Rectal smooth muscle tissue (tissue), 1 donor: Measurements from ENCODE around the gene RPP21.

Experiments used
- H3K27ac ChIP-seq: one replicate; pipeline ENCODE4 v1.7.0; 2013; ENCODE audit warnings: low read depth, low read length, inconsistent platforms
- H3K27me3 ChIP-seq: one replicate; pipeline ENCODE4 v1.7.0; 2013; ENCODE audit warnings: low read length; ENCODE audit not compliant: control insufficient read depth, insufficient read depth
- H3K36me3 ChIP-seq: one replicate; pipeline ENCODE4 v1.7.0; 2013; ENCODE audit warnings: low read length; ENCODE audit not compliant: control insufficient read depth, insufficient read depth
- H3K4me1 ChIP-seq: one replicate; pipeline ENCODE4 v1.7.0; 2013; ENCODE audit warnings: low read length; ENCODE audit not compliant: control insufficient read depth, insufficient read depth
- H3K4me3 ChIP-seq: one replicate; pipeline ENCODE4 v1.7.0; 2013; ENCODE audit warnings: low read length
- H3K9ac ChIP-seq: one replicate; pipeline ENCODE4 v1.7.0; 2013; ENCODE audit warnings: low read length

RPP21 gene

DNA sequence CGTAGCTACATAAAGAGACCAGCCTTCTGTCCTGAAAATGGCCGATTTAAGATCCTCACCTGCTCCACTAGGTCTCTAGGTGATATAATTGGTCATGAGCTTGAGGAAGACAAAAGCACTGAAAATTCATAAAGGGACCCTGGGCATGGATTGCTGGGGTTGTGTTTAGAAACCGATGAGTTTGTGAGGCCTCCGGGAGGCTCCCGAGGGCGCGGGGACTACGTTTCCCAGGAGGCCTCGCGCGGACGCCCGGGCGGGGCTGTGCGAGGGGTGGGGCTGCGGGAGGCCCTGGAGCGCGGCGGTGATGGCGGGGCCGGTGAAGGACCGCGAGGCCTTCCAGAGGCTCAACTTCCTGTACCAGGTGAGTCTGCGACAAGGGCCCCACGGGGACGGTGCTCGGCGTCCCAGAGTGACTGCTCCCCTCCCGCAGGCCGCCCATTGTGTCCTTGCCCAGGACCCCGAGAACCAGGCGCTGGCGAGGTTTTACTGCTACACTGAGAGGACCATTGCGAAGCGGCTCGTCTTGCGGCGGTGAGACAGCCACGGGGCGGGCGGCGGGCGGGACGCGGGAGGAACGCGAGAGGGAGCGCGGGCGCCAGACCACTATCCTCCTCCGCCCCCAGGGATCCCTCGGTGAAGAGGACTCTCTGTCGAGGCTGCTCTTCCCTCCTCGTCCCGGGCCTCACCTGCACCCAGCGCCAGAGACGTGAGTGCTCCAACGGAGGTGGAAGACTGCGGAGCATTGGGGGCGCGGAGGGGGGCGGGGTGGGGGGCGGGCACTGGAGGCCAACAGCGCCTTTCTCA lies at the start of gene RPP21:
TSS of gene RPP21 (plus strand) at position 289 of the 804 bp plus-strand sequence. CDS start at position 305, 16 bp downstream.
- H3K27me3 ChIP-seq: no peaks in the 10 kb centered on the region
- peaks cover 11% of the 10 kb centered on the region for H3K36me3 ChIP-seq
- H3K27ac ChIP-seq: peak within 1 kb of the TSS; percentile 93
- H3K4me1 ChIP-seq: peaks cover 6% of the 10 kb centered on the region
- peak within 1 kb of the TSS; percentile 90 for H3K4me3 ChIP-seq
- peak within 1 kb of the TSS; percentile 92 for H3K9ac ChIP-seq

DNA sequence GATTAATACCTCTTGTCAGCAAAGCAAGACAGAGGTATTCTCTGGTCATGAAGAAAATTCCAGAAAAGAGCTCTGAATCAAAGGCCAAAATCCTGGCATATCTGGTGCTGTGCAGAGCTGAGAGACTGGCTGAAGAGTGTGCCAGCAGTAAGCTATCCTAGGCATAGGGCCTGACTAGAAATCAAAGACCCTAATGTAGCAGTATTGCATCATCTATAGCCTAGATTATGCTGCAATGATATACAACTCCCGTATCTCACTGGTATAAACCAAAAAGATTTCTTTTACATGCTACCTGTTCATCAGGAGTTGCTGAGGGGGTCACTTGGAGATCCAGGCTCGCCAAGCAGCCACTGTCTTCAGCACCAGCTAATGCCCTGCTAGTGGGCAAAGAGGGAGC lies 49.1 kb upstream of the RPP21 start:
- no peaks in the 10 kb centered on the region for H3K4me1 ChIP-seq
- H3K36me3 ChIP-seq: peaks cover 13% of the 10 kb centered on the region
- H3K27me3 ChIP-seq: no peaks in the 10 kb centered on the region
- H3K4me3 ChIP-seq: no peak overlapping the region
- H3K27ac ChIP-seq: no peak overlapping the region
- H3K9ac ChIP-seq: no peak overlapping the region

DNA sequence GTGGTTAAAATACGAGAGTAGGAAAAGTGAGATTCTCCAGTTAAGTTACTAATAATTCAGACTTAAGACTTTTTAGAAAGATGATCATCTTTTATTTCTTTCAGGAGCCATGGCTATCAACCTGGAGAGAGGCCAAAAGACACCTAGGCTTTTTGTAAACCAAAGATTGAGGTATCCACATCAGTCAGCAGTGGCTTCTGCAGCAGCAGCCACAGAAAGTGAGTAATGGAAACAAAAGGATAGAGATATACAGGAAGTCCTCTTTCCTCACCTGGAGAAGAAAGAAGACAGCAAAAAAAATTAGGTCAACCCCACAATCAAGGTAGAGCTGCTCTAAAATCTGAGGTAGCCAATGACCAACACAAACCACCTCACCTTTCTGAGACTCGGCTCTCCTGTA lies 41.0 kb upstream of the RPP21 start:
- Histone ChIP-seq H3K9ac (no peak overlapping the region), H3K27me3 (no peaks in the 10 kb centered on the region), H3K4me3 (no peak overlapping the region), H3K4me1 (no peaks in the 10 kb centered on the region), H3K27ac (no peak overlapping the region), H3K36me3 (peaks cover 3% of the 10 kb centered on the region)

DNA sequence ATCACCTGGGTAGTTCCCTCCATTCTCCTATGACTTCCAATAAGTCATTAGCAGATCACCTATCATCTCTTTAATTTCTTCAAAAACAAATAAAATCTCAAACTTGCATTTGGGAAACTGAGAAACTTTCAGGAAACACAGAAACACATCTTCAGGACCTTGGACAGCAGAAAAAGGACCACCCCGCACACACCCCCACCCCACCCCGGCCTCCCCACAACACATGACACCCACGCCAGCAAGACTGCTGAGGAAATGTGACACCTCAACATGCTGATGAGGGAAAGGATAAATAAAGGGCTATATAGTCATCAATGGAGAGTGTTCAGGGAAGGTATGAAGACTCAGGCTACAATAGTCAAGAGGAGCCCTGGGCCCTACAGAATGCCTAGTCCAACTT lies 33.9 kb upstream of the RPP21 start:
- Histone ChIP-seq H3K4me1 (no peaks in the 10 kb centered on the region), H3K4me3 (no peak overlapping the region), H3K9ac (no peak overlapping the region), H3K36me3 (peaks cover 3% of the 10 kb centered on the region), H3K27ac (no peak overlapping the region), H3K27me3 (no peaks in the 10 kb centered on the region)

DNA sequence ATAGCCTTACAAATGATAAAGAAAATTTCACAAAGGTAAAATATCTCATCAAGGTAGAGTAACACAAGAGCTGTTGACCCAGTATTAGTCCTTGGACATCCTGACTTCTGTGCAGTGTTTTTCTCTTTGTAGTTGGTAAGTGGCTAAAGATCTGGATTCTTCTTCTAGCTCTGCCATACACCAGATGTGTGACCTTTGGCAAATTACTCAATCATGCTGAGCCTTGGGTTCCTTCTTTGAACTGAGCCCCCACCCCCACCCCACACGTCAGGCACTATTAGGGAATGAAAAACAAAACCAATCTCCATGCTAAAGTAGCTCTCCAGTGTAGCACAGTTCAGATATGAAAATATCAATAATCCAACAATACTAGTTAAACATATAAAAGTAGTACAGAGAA lies 33.3 kb upstream of the RPP21 start:
- Histone ChIP-seq H3K4me1 (no peaks in the 10 kb centered on the region), H3K27ac (no peak overlapping the region), H3K36me3 (peaks cover 3% of the 10 kb centered on the region), H3K4me3 (no peak overlapping the region), H3K27me3 (no peaks in the 10 kb centered on the region), H3K9ac (no peak overlapping the region)

DNA sequence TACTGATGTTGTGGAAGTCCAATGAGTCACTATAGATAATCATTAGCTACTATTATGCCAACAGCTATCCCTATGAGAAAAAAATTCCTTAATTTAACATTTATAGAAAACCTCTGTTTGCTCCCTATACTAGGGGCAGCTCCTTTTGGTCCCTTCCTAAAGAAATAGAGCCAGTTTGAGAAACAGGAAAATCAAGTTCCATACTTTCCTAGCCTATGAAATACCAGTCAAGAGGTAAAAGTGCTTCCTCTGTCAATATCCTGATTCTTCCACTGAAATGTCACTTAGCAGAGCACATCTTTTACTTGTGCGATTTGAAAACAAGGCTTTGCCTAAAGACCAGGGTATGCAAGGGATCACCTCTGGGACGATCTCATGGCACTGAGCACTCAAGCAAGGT lies 32.7 kb upstream of the RPP21 start:
- H3K9ac ChIP-seq: no peak overlapping the region
- peaks cover 3% of the 10 kb centered on the region for H3K36me3 ChIP-seq
- H3K27ac ChIP-seq: no peak overlapping the region
- H3K4me3 ChIP-seq: no peak overlapping the region
- no peaks in the 10 kb centered on the region for H3K4me1 ChIP-seq
- no peaks in the 10 kb centered on the region for H3K27me3 ChIP-seq

DNA sequence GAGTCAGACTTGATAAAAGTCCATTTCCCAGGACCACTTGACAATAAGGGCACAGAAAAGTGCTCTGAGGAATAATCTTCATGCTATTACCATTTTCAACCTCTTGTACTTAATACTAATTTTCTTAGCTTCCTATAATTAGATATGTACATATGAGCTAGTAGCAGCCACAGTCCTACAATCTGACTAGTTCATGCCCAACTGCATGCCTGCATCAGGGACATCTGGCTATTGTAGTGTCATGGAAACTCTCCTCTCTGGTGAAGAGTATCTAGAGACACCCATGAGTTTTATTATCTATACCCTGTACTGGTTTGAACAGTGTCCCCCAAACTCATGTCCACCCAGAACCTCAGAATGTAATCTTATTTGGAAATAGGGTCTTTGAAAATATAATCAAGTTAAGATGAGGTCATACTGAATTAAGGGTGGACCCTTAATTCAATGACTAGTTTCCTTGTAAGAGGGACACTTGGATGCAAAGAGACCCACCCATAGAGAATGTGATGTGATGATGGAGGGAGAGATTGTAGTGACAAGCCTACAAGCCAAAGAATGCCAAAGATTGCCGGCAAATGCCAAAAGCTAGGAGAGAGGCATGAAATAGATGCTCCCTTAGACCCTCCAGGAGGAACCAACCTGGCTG lies 32.2 kb upstream of the RPP21 start:
- Histone ChIP-seq H3K4me1 (no peaks in the 10 kb centered on the region), H3K9ac (no peak overlapping the region), H3K27me3 (no peaks in the 10 kb centered on the region), H3K27ac (no peak overlapping the region), H3K36me3 (peaks cover 3% of the 10 kb centered on the region), H3K4me3 (no peak overlapping the region)

DNA sequence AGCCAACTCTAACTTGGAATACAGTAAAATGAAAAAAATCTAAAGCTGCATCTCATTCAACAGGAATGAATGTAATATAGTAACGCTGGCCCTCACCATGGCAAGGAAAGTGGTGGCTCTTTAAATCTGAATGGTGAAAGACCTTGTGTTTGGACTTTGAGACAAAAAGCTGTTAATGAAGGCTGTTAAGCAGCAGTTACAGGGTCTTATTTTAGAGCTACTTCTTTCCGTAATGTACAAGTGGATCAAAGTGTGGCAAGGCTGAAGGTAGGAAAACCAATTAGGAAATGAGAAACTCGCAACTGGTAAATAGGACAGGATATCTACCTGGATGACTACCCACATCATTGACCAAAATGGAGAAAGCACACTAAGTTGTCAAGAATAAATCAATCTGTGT lies 29.8 kb upstream of the RPP21 start:
- Histone ChIP-seq H3K27me3 (no peaks in the 10 kb centered on the region), H3K27ac (no peak overlapping the region), H3K9ac (no peak overlapping the region), H3K36me3 (peaks cover 3% of the 10 kb centered on the region), H3K4me3 (no peak overlapping the region), H3K4me1 (no peaks in the 10 kb centered on the region)

DNA sequence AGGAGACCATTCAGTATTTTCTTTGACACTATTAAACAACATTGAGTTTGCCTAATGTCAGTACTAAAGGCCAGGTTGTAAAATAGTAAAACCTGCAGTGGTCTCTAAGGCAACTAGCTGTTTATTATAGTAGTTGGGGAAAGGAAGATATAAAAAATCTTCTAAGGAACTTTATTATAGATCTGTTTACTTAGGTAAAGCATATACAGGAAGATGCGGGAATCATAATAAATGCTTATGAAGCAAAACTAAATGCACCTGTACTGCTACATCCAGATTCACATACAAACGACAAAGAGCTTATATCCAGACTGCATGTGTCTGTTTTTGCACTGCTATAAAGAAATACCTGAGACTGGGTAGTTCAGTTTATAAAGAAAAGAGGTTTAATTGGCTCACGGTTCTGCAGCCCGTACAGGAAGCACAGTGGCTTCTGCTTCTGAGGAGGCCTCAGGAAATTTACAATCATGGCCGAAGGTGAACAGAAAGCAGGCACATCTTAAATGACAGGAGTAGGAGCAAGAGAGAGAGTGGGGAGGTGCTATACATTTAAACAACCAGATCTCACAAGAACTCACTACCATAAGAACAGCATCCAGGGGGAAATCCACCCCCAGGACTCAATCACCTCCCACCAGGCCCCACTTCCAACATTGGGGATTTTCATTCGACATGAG lies 26.9 kb upstream of the RPP21 start:
- H3K4me1 ChIP-seq: no peaks in the 10 kb centered on the region
- H3K36me3 ChIP-seq: peaks cover 3% of the 10 kb centered on the region
- no peak overlapping the region for H3K4me3 ChIP-seq
- H3K27ac ChIP-seq: no peak overlapping the region
- H3K27me3 ChIP-seq: no peaks in the 10 kb centered on the region
- no peak overlapping the region for H3K9ac ChIP-seq

DNA sequence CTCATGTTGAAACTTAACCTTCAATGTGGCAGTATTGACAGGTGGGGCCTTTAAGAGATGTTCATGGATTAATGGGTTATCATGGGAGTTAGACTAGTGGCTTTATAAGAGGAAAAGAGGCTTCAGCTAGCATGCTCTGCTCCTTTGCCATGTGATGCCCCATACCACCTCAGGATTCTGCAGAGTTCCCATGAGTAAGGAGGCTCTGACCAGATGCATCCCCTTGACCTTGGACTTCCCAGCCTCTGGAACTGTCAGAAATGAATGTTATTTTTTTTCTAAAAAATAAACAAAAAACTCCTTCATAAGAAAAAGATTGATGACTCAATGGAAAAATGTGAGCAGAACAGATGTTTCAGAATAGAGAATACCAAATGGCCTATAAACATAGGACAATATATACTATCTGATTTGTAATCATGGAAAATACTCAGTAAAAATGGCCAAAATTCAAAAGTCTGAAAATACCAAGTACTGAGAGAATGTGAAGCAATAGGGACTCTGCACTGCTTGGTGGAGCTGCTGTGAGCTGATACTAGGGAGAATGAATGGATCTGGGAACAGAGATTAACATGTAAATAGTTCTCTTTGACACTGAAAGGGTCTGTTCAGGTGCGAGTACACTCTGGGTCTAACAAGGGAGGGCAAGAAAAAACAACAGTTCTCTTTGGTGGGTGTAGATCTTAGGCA lies 25.7 kb upstream of the RPP21 start:
- no peaks in the 10 kb centered on the region for H3K36me3 ChIP-seq
- H3K9ac ChIP-seq: no peak overlapping the region
- H3K27me3 ChIP-seq: no peaks in the 10 kb centered on the region
- H3K4me1 ChIP-seq: no peaks in the 10 kb centered on the region
- no peak overlapping the region for H3K27ac ChIP-seq
- H3K4me3 ChIP-seq: no peak overlapping the region

DNA sequence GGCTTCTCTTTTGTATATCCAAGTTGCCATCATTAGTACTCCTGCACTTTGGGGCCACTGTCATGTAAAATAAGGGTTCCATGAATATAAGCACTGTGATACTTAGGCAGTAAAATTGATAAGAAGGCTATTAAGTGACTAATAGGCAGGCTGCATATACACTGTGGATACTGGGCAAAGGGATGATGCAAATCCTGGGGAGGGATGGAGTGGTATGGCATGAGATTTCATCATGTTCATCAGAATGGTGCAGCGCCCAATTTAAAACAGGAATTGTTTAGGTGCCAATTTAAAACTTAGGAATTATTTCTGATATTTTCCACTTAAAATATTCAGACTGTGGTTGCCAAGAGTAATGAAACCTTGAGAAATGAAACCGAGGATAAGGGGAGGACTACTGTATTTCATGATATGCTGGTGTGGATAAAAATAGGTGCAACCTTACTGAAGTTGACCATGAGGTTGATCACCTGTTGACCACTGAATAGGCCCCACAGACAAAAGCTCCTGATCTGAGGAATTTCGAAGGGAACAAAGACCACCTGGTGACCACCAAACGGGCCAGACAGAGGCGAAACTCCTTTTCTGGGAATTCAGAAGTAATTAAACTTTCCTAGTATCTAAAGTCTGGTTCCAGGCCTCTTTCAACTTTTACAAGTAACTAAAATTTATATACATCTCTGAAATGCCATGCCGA lies 23.1 kb upstream of the RPP21 start:
- Histone ChIP-seq H3K4me1 (peaks cover 5% of the 10 kb centered on the region), H3K9ac (no peak overlapping the region), H3K4me3 (no peak overlapping the region), H3K27me3 (no peaks in the 10 kb centered on the region), H3K27ac (no peak overlapping the region), H3K36me3 (no peaks in the 10 kb centered on the region)
